Glomerular endothelial cell (primary cell): Measurements from ENCODE around the gene FAM43A. TPM values are rescaled to one million over a fixed set of nuclear protein-coding genes. Genes with fewer than 3 reads are reported as not detected.

Source experiments
- DNase-seq: peaks from one replicate; pipeline ENCODE4 v3.0.0-alpha.2; 2011; ENCODE audit warnings: low read depth, low spot score; ENCODE audit errors: extremely low read depth
- total RNA-seq: library from RNA; depleted of rRNA; stranded (reverse); fragments of >200 nt; gene quantifications from 2 replicates; pipeline ENCODE4 v1.2.3, GENCODE V29; 2015

FAM43A gene, protein sequence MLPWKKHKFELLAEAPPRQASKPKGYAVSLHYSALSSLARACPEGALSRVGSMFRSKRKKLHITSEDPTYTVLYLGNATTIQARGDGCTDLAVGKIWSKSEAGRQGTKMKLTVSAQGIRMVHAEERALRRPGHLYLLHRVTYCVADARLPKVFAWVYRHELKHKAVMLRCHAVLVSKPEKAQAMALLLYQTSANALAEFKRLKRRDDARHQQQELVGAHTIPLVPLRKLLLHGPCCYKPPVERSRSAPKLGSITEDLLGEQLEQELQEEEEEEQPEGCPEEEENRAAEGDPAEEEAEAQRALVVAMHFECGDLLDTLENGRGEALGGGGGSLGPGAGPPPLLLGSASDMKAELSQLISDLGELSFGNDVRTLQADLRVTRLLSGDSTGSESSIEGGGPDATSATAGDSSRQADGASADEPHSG
- 505 and 617 TPM in 2 replicates for total RNA-seq

GRCh38 chr3:194685718-194686413, at the start of gene FAM43A:
Gene FAM43A (plus strand): TSS chr3:194685883. CDS start chr3:194686827, 944 bp downstream.
- no peak for DNase-seq

- no peak for DNase-seq
These were observed 48.6 kb upstream of the FAM43A start for GRCh38 chr3:194637066-194637465.

DNA sequence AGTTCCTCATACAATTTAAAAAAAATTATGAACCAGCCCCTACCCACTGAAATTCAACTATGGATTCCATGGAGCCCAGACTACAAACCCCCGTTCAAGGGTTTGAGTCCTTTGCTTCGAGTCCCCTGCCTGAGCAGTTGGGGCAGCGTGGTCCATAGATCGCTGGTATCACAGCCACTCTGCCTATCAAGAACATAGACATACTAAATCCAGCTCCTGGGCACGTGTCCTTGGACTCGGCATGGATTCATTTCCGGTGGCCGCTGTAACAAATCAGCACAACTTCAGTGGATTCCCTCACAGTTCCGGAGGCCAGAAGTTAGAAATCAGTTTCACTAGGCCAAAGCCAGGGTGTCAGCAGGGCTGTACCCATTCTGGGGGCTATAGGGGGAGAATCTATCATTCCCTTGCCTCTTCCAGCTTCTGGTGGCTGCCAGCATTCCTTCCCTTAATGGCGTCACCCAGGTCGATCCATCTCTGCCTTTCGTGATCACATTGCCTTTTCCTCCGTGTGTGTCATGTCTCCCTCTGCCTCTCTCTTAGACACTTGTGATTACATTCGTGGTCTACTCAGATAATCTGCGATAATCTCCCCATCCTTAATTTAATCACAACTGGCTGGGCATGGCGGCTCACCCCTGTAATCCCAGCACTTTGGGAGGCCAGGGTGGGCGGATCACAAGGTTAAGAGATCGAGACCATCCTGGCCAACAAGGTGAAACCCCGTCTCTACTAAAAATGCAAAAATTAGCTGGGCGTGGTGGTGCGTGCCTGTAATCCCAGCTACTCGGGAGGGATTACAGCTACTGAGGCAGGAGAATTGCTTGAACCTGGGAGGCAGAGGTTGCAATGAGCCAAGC, 47.9 kb upstream of the FAM43A start:
- no peak for DNase-seq

- no peak for DNase-seq
These were observed 46.6 kb upstream of the FAM43A start for GRCh38 chr3:194638991-194639605.

- peak; percentile 50 for DNase-seq
These were observed 44.9 kb upstream of the FAM43A start for GRCh38 chr3:194640829-194641228.

GRCh38 chr3:194642769-194643168, 42.9 kb upstream of the FAM43A start:
- DNase-seq = no peak

DNA sequence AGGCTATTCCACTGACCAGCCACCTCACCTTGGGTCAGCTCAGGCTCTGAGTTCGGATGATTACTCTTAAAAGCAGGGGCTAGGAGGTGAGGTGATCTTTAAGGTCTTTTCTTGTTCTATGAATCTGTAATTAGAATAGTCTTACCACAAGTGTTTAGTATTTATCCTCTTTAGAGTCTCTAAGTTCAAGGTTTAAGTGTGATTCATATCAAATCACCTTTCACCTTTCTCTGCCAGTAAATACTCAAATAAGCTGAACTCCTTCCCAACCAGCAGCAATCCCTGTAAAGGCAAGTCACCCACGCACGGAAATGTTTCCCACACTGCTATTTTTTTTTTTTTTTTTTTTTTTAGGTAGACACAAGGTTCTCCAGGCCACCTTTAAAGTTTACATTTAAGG, 37.9 kb upstream of the FAM43A start:
- DNase-seq = no peak

DNA sequence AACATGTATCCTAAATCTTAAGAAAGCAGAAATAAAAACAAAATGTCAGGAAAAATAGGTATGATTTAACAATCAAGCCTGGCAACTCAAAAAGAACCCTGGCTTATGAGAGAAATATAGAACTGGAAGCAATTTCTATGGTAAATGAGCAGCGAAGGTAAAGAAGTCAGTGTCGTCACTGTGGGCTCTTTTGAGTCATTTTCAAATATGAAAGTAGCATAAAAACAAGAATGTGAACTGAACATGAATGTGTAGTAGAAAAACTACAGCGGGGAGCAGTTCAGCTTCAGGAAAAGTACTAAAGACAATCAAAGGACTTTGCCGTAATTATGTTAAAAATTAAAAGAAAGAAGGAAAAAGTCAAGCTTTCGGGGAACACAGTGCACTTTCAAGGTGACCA, 31.2 kb upstream of the FAM43A start:
- no peak for DNase-seq

- DNase-seq = no peak
These were observed 28.2 kb upstream of the FAM43A start for GRCh38 chr3:194657439-194657838.

DNA sequence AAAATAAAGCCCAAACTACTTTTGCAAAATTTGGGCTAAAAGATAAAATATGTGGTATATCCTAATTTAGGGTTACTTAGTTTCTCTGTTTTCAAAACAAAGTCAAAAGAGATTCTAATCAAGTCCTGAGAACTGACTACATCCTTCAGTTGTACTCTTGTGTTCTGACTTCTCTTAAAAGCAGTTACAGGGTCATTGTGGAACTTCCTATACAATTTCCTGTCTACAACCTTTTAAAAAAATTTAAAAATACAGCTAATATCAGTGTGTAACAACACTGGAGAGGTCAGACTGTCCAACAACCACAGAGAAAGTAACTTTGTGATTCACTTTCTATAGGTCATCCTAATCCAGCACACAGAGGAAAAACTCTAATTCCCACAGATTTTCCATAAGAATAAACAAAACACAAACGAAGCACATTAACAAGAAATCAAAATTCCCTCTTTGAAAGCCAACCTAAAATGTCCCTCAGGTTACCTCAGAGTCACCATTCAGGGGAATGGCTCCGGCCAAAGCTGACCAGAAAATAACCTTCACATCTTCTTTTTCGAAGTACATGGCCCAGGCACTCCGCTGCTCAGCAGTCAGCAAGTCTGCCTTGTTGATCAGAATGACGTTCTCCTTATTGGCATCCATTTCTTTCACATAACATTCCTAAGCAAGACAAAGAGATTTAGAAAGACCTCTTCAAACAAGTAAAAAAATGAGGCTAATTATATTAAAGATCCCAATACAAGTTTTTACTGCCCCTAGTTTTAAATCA, 27.0 kb upstream of the FAM43A start:
- DNase-seq = no peak

DNA sequence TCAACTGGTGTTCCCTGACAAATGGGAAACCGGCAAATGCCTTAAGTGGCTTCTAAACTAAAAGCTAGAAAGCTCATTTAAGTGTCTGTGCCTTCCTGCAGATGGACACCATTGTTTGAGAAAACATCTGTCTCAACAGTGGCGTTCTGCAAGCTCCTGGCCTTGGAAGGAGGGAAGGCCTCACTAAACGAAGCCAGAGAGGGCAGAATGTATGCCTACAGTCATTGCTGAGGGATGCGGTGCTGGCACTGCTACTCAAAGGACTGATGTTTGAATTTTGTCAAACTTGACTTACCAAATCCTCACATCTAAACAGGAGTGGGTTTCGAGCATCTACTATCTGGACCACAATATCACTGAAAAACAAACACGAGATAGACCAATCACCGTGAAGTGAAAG, 25.9 kb upstream of the FAM43A start:
- no peak for DNase-seq

GRCh38 chr3:194661374-194661773, 24.3 kb upstream of the FAM43A start:
- no peak for DNase-seq

DNA sequence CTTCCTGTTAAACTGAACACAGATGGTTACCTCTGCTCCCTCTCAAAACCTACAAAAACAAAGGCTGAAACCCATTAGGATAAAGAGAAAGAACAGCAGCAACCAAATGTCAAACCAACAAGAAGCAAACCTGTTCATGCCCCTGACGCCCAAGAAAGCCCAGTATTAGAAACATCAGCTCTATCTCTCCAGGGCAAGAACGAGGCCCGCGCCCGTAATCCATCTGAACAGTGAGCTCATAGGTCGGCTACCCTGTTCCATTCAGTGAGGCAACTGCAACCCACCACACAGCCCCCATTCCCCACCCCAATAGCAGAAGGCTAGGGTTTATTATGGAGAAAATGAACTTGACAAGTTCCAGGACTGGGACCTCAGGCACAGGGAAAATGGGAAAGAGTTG, 23.7 kb upstream of the FAM43A start:
- DNase-seq = no peak

- no peak for DNase-seq
These were observed 20.8 kb upstream of the FAM43A start for GRCh38 chr3:194664857-194665256.

DNA sequence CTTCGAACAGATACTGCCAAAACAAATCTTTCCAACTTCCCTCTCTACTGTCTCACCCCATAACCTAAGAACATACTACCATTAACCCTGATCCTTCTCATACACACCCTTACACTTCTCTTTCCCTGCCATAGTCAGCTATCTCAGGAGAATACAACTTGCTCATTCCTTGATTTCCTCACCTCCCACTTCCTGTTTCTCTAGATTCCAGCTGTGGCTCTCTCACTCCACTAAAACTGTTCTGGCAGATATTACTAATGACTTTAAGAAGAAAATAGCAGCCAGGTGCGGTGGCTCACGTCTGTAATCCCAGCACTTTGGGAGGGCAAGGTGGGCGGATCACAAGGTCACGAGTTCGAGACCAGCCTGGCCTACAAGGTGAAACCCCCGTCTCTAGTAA, 18.3 kb upstream of the FAM43A start:
- no peak for DNase-seq

GRCh38 chr3:194671511-194671899, 14.2 kb upstream of the FAM43A start:
- DNase-seq = no peak

- no peak for DNase-seq
These were observed 13.5 kb upstream of the FAM43A start, which contains the start of gene LSG1 for GRCh38 chr3:194671900-194672808. Gene LSG1 (minus strand): TSS chr3:194672191. CDS start chr3:194672162, 29 bp downstream.

GRCh38 chr3:194672876-194673275, 12.8 kb upstream of the FAM43A start:
- no peak for DNase-seq

GRCh38 chr3:194673761-194674160, 11.9 kb upstream of the FAM43A start:
- no peak for DNase-seq
